ENCODE results near the gene ITPR1. TPM values are rescaled to one million over a fixed set of nuclear protein-coding genes. Genes with fewer than 3 reads are reported as not detected.

The ITPR1 gene
- total RNA-seq, 1 experiment from 2014 or later: 48.5 TPM

- POLR2A ChIA-PET (ENCODE audit: unreplicated experiment): no interaction called here
- DNase-seq (no peak), ATAC-seq (no peak)
- Histone ChIP-seq H3K4me3 (ENCODE audit: low read length) (no peak overlapping the region), H3K36me3 (ENCODE audit: low read depth, low read length) (peaks cover 18% of the 10 kb centered on the region; the same call in 1 of the 2 replicates), H3K9me2 (replicated peaks; ENCODE audit: low read length) (no peaks in the 10 kb centered on the region), H3F3A (ENCODE audit: low read length, unreplicated experiment) (no peaks in the 10 kb centered on the region), H3K4me2 (ENCODE audit: low read length) (no peak overlapping the region), H3K9ac (ENCODE audit: low read length) (no peak overlapping the region), H3K79me2 (ENCODE audit: low read length) (no peaks in the 10 kb centered on the region), H3K27me3 (ENCODE audit: low read length) (no peaks in the 10 kb centered on the region), H2AFZ (ENCODE audit: low read length) (no peak overlapping the region), H4K20me1 (ENCODE audit: low read length) (no peaks in the 10 kb centered on the region), H3K9me3 (ENCODE audit: low read length) (no peaks in the 10 kb centered on the region; the same call in 1 of the 2 replicates), H3K27ac (ENCODE audit: low read length) (no peak overlapping the region), H3K4me1 (ENCODE audit: insufficient read depth, low read length) (no peaks in the 10 kb centered on the region)
- BruUV-seq (replicated peaks): no TSS peak
- intact Hi-C loops (cut with micrococcal nuclease): no loop called here
- CTCF ChIA-PET: no interaction called here
- TF ChIP-seq EZH2phosphoT487 (IDR thresholded peaks at IDR 0.05; ENCODE audit: borderline replicate concordance, low read length): no peak
- TF ChIP-seq CTCF (conservative IDR thresholded peaks at IDR 0.05; ENCODE audit: low read depth, low read length): no peak
- TF ChIP-seq EZH2 (IDR thresholded peaks at IDR 0.05; ENCODE audit: low read length, unreplicated experiment): no peak
Measured at GRCh38 chr3:4799266-4800256, 306.4 kb downstream of the ITPR1 start.

- Histone ChIP-seq H4K20me1 (ENCODE audit: low read length) (no peaks in the 10 kb centered on the region), H3K4me1 (ENCODE audit: insufficient read depth, low read length) (no peaks in the 10 kb centered on the region), H3K9me2 (replicated peaks; ENCODE audit: low read length) (no peaks in the 10 kb centered on the region), H3K79me2 (ENCODE audit: low read length) (no peaks in the 10 kb centered on the region), H3K4me2 (ENCODE audit: low read length) (no peak overlapping the region), H3K27ac (ENCODE audit: low read length) (no peak overlapping the region), H3F3A (ENCODE audit: low read length, unreplicated experiment) (no peaks in the 10 kb centered on the region), H3K4me3 (ENCODE audit: low read length) (no peak overlapping the region), H3K36me3 (ENCODE audit: low read depth, low read length) (peaks cover 18% of the 10 kb centered on the region; the same call in 1 of the 2 replicates), H2AFZ (ENCODE audit: low read length) (no peak overlapping the region), H3K9ac (ENCODE audit: low read length) (no peak overlapping the region), H3K9me3 (ENCODE audit: low read length) (no peaks in the 10 kb centered on the region; the same call in 1 of the 2 replicates), H3K27me3 (ENCODE audit: low read length) (no peaks in the 10 kb centered on the region)
- intact Hi-C loops (cut with micrococcal nuclease): no loop called here
- no peak for ATAC-seq
- no peak for DNase-seq
- ChIA-PET POLR2A (ENCODE audit: unreplicated experiment) (no interaction called here), CTCF (no interaction called here)
- BruUV-seq (replicated peaks): no TSS peak
- TF ChIP-seq CTCF (conservative IDR thresholded peaks at IDR 0.05; ENCODE audit: low read depth, low read length): no peak
- no peak for TF ChIP-seq EZH2 (IDR thresholded peaks at IDR 0.05; ENCODE audit: low read length, unreplicated experiment)
- no peak for TF ChIP-seq EZH2phosphoT487 (IDR thresholded peaks at IDR 0.05; ENCODE audit: borderline replicate concordance, low read length)
Measured at GRCh38 chr3:4800595-4800994, 307.4 kb downstream of the ITPR1 start.

GRCh38 chr3:4801892-4802291 lies 308.7 kb downstream of the ITPR1 start:
- intact Hi-C loops (cut with micrococcal nuclease): no loop called here

More at GRCh38 chr3:4801892-4802291, 308.7 kb downstream of the ITPR1 start:
- Histone ChIP-seq H3F3A (ENCODE audit: low read length, unreplicated experiment) (no peaks in the 10 kb centered on the region), H3K9ac (ENCODE audit: low read length) (no peak overlapping the region), H4K20me1 (ENCODE audit: low read length) (no peaks in the 10 kb centered on the region), H3K9me2 (replicated peaks; ENCODE audit: low read length) (no peaks in the 10 kb centered on the region), H3K4me1 (ENCODE audit: insufficient read depth, low read length) (no peaks in the 10 kb centered on the region), H3K27me3 (ENCODE audit: low read length) (no peaks in the 10 kb centered on the region), H3K79me2 (ENCODE audit: low read length) (no peaks in the 10 kb centered on the region), H3K4me3 (ENCODE audit: low read length) (no peak overlapping the region), H3K4me2 (ENCODE audit: low read length) (no peak overlapping the region), H3K36me3 (ENCODE audit: low read depth, low read length) (peaks cover 11% of the 10 kb centered on the region; the same call in 1 of the 2 replicates), H2AFZ (ENCODE audit: low read length) (no peak overlapping the region), H3K27ac (ENCODE audit: low read length) (no peak overlapping the region), H3K9me3 (ENCODE audit: low read length) (no peaks in the 10 kb centered on the region; the same call in 1 of the 2 replicates)
- no TSS peak for BruUV-seq (replicated peaks)
- POLR2A ChIA-PET (ENCODE audit: unreplicated experiment): no interaction called here
- TF ChIP-seq EZH2phosphoT487 (IDR thresholded peaks at IDR 0.05; ENCODE audit: borderline replicate concordance, low read length) (no peak), CTCF (conservative IDR thresholded peaks at IDR 0.05; ENCODE audit: low read depth, low read length) (no peak), EZH2 (IDR thresholded peaks at IDR 0.05; ENCODE audit: low read length, unreplicated experiment) (no peak)
- no peak for DNase-seq
- CTCF ChIA-PET: no interaction called here
- ATAC-seq: no peak
